K562 (cell line): Measurements from ENCODE around the gene SEC16A. TPM values are rescaled to one million over a fixed set of nuclear protein-coding genes. Genes with fewer than 3 reads are reported as not detected.

Experiments used
- ATAC-seq: fragments of 200-7000 bp; cut with Tn5 transposase; 3 replicates; pipeline ENCODE4 v1.9.1; 2020; ENCODE audit warnings: moderate library complexity
- BruUV-seq: library from RNA; stranded (reverse); fragments of 400-500 nt; replicated peaks from 2 replicates; lab custom pipeline; 2021; lab: Mats Ljungman, UMichigan
- CTCF ChIA-PET: fragments of 300-600 bp; formaldehyde crosslinking; extraction: SDS; loops from one replicate; lab custom pipeline; 2021; ENCODE audit warnings: low intra/inter-chr PET ratio; lab: Yijun Ruan, JAX
- POLR2A ChIA-PET: fragments of 300-600, 350-650 bp; sonication (Branson Sonifier 250); formaldehyde crosslinking; extraction: SDS; loops from one replicate; lab custom pipeline; 2021; ENCODE audit warnings: antibody characterized with exemption, inconsistent platforms; lab: Yijun Ruan, JAX
- DNase-seq, 4 experiments: peaks; one replicate each; pipeline versions ENCODE4 v3.0.0 to v3.0.0-alpha.2; 2011 to 2018; ENCODE audit warnings: low spot score in 3 of 4, mixed read lengths in 3 of 4; ENCODE audit errors: extremely low read depth in 1 of 4
- FAIRE-seq: peaks from 2 replicates; lab custom pipeline; 2011; peaks lifted over from hg19 to GRCh38; lab: Jason Lieb, UNC
- H2AFZ ChIP-seq: 2 replicates; pipeline ENCODE4 v1.6.0; 2011; ENCODE audit warnings: low read depth, low read length, control low read depth, inconsistent platforms
- H3K27ac ChIP-seq: fragments of 200-600 bp; 3 replicates; pipeline ENCODE4 v1.8.0; 2011; ENCODE audit warnings: low read depth, mild to moderate bottlenecking, control low read depth, inconsistent platforms, low read length, moderate library complexity, mixed read lengths; ENCODE audit errors: extremely low read depth
- H3K27me3 ChIP-seq, 2 experiments: fragments of 300-600 bp in 1 of 2; 2 replicates in 1 of 2; 3 replicates in 1 of 2; pipeline versions ENCODE4 v1.6.0 to v1.8.0; 2011; ENCODE audit warnings: inconsistent platforms in 2 of 2, low read length in 2 of 2, mild to moderate bottlenecking in 1 of 2, mixed read lengths in 1 of 2, moderate library complexity in 1 of 2; ENCODE audit not compliant: control insufficient read depth in 2 of 2, insufficient read depth in 2 of 2
- H3K36me3 ChIP-seq: fragments of 300-600 bp; 3 replicates; pipeline ENCODE4 v1.8.0; 2011; ENCODE audit warnings: mild to moderate bottlenecking, low read length, inconsistent platforms; ENCODE audit not compliant: control insufficient read depth, insufficient read depth
- H3K4me1 ChIP-seq, 2 experiments: fragments of 200-600 bp in 1 of 2; replicated peaks in 1 of 2; 2 replicates in 1 of 2; 3 replicates in 1 of 2; pipeline versions ENCODE4 v1.5.1 to v1.8.0; 2011; ENCODE audit warnings: inconsistent platforms in 2 of 2, low read length in 2 of 2, mild to moderate bottlenecking in 1 of 2, mixed read lengths in 1 of 2, moderate library complexity in 1 of 2; ENCODE audit not compliant: control insufficient read depth in 2 of 2, insufficient read depth in 2 of 2
- H3K4me2 ChIP-seq: 2 replicates; pipeline ENCODE4 v1.6.1; 2011; ENCODE audit warnings: low read length, control low read depth, inconsistent platforms, mixed read lengths; ENCODE audit not compliant: insufficient read depth
- H3K4me3 ChIP-seq: fragments of 200-600 bp; sonication (generic), shearing (Covaris generic); 2 replicates; pipeline ENCODE4 v1.5.1; 2016; ENCODE audit warnings: control low read depth, inconsistent platforms
- H3K79me2 ChIP-seq: fragments of 200-600 bp; 3 replicates; pipeline ENCODE4 v1.8.0; 2011; ENCODE audit warnings: low read length, inconsistent platforms; ENCODE audit not compliant: control insufficient read depth, insufficient read depth
- H3K9ac ChIP-seq, 2 experiments: 2 replicates each; pipeline versions ENCODE4 v1.6.0 to v1.6.1; 2011; ENCODE audit warnings: low read depth in 2 of 2, low read length in 2 of 2, control low read depth in 1 of 2, inconsistent platforms in 1 of 2, mild to moderate bottlenecking in 1 of 2, mixed read lengths in 1 of 2; ENCODE audit not compliant: insufficient read depth in 1 of 2
- H3K9me1 ChIP-seq: one replicate; pipeline ENCODE4 v1.6.0; 2011; ENCODE audit warnings: inconsistent platforms, mild to moderate bottlenecking, low read length, moderate library complexity; ENCODE audit not compliant: control insufficient read depth, insufficient read depth
- H3K9me3 ChIP-seq: replicated peaks from 2 replicates; pipeline ENCODE4 v1.5.1; 2011; ENCODE audit warnings: low read depth, low read length, inconsistent platforms; ENCODE audit not compliant: control insufficient read depth, insufficient read depth
- H4K20me1 ChIP-seq: replicated peaks from 2 replicates; pipeline ENCODE4 v1.6.1; 2011; ENCODE audit warnings: low read length, inconsistent platforms, mixed read lengths; ENCODE audit not compliant: control insufficient read depth, insufficient read depth
- JUNB ChIP-seq: fragments of 450-650 bp; formaldehyde crosslinking; conservative IDR thresholded peaks from 2 replicates; pipeline ENCODE4 v1.4.0; 2020; ENCODE audit warnings: mild to moderate bottlenecking
- PCBP1 ChIP-seq: fragments of 200-400 bp; formaldehyde crosslinking; IDR thresholded peaks from 2 replicates; pipeline ENCODE4 v1.6.1; 2018; ENCODE audit warnings: mild to moderate bottlenecking, low read depth, low read length; ENCODE audit not compliant: poor library complexity, severe bottlenecking
- POLR2G ChIP-seq: fragments of 200-400 bp; formaldehyde crosslinking; IDR thresholded peaks from 2 replicates; pipeline ENCODE4 v1.6.1; 2017; ENCODE audit warnings: low read depth, mild to moderate bottlenecking, antibody characterized with exemption, low read length, moderate library complexity
- RBFOX2 ChIP-seq: fragments of 200-400 bp; formaldehyde crosslinking; IDR thresholded peaks from 2 replicates; pipeline ENCODE4 v1.6.1; 2017; ENCODE audit warnings: low read depth, mild to moderate bottlenecking, low read length, moderate library complexity
- RBM22 ChIP-seq: fragments of 200-400 bp; formaldehyde crosslinking; IDR thresholded peaks from 2 replicates; pipeline ENCODE4 v1.6.1; 2018; ENCODE audit warnings: low read length, low read depth; ENCODE audit not compliant: poor library complexity, severe bottlenecking
- ZNF589 ChIP-seq: fragments of 200-800 bp; sonication (Bioruptor generic); IDR thresholded peaks from 2 replicates; pipeline ENCODE4 v1.6.1; 2016; ENCODE audit warnings: low read depth, missing genetic modification characterization, missing compliant biosample characterization
- WGBS: fragments of 100-300 bp; shearing (Covaris generic); methylation state at CpG from one replicate; pipeline ENCODE4 v1.1.6; 2016; ENCODE audit warnings: low coverage, mixed read lengths; ENCODE audit not compliant: insufficient coverage; ENCODE audit errors: missing lambda C conversion rate; 5-methylcytosine and 5-hydroxymethylcytosine counted together
- in situ Hi-C: fragments of 300-500 bp; cut with MboI; formaldehyde crosslinking; loops from 4 replicates; pipeline ENCODE4 v1.15.0; 2018; ENCODE audit warnings: inconsistent platforms, mixed read lengths
- intact Hi-C: fragments of 100-400 bp; cut with micrococcal nuclease; formaldehyde crosslinking; loops from 2 replicates; pipeline ENCODE4 v1.14.2; 2022
- polyA plus RNA-seq, 8 experiments: library from polyadenylated mRNA; depleted of rRNA in 4 of 8; stranded (reverse) in 5 of 8; unstranded in 3 of 8; fragments of >200 nt; fragmentation: Nextera tagmentation in 2 of 8; fragmentation: Illumina TruSeq in 1 of 8; extraction: Ambion mirVana in 2 of 8; extraction: Trizol in 1 of 8; gene quantifications; 2 replicates each; pipeline versions ENCODE4 v1.2.1 to v1.2.3, GENCODE V29; 2011 to 2014; ENCODE audit warnings: inconsistent platforms in 1 of 8, missing spikeins in 1 of 8
- total RNA-seq, 7 experiments: library from RNA; depleted of rRNA in 6 of 7; stranded (reverse); fragments of >200 nt in 6 of 7; fragmentation: Illumina TruSeq in 2 of 7; extraction: Trizol in 2 of 7; gene quantifications; 2 replicates each; pipeline versions ENCODE4 v1.2.1 to v1.2.3, GENCODE V29; 2011 to 2021; ENCODE audit warnings: low replicate concordance in 1 of 7
- TF ChIP-seq, protein P1 (sequence below): sonication (generic); formaldehyde crosslinking; IDR thresholded peaks from 2 replicates; pipeline ENCODE4 v1.8.0; 2022; ENCODE audit warnings: missing genetic modification reagents, mild to moderate bottlenecking, borderline replicate concordance
- TF ChIP-seq, protein P2 (sequence below): sonication (generic); formaldehyde crosslinking; IDR thresholded peaks from 2 replicates; pipeline ENCODE4 v1.8.0; 2022; ENCODE audit warnings: missing genetic modification reagents, mild to moderate bottlenecking, moderate library complexity, borderline replicate concordance

SEC16A gene
- total and polyA plus RNA-seq, 9 of the 15 experiments (the other 6 are each of a cell fraction or from before 2014, with no cell fraction given) = 8.3 to 62.8 (median 14.0) TPM

GRCh38 chr9:136472640-136473353, 10.0 kb downstream of the SEC16A start:
- in situ Hi-C loops = no loop called here
- no peak overlapping the region; a peak in 1 of 4 replicates for H3K9ac ChIP-seq
- 98% methylated on average over 26 of the region's 28 CpGs for WGBS
- ATAC-seq (no peak), DNase-seq (no peak), FAIRE-seq (no peak)
- peaks cover 0 to 23% of the 10 kb centered on the region in 2 experiments; a peak in 3 of 5 replicates for H3K4me1 ChIP-seq
- intact Hi-C loops = no loop called here
- no peak overlapping the region for H3K4me2 ChIP-seq
- peaks cover 100% of the 10 kb centered on the region for H3K36me3 ChIP-seq
- H3K4me3 ChIP-seq = no peak overlapping the region
- H3K27me3 ChIP-seq = no peaks in the 10 kb centered on the region
- H3K79me2 ChIP-seq = peaks cover 60% of the 10 kb centered on the region
- CTCF ChIA-PET = no interaction called here
- no peaks in the 10 kb centered on the region for H3K9me3 ChIP-seq
- POLR2A ChIA-PET = interaction anchor here (0.6 to 3.2 kb wide), 9 partner anchors 7 to 173 kb away, joined by 3 to 17 read pairs (median 5); no protein-coding TSS in a partner anchor
- peaks cover 45% of the 10 kb centered on the region for H4K20me1 ChIP-seq
- no peak overlapping the region for H2AFZ ChIP-seq
- BruUV-seq = no TSS peak
- H3K9me1 ChIP-seq = peaks cover 5% of the 10 kb centered on the region
- no peak overlapping the region for H3K27ac ChIP-seq
- TF ChIP-seq PCBP1 (no peak), RBFOX2 (peak; percentile 28; the same call in 1 of the 2 replicates), JUNB (CRISPR knock-in tag) (no peak), ZNF589 (CRISPR knock-in tag) (no peak), RBM22 (peak; percentile 14), POLR2G (peak; percentile 64)
- TF ChIP-seq, protein P1, sequence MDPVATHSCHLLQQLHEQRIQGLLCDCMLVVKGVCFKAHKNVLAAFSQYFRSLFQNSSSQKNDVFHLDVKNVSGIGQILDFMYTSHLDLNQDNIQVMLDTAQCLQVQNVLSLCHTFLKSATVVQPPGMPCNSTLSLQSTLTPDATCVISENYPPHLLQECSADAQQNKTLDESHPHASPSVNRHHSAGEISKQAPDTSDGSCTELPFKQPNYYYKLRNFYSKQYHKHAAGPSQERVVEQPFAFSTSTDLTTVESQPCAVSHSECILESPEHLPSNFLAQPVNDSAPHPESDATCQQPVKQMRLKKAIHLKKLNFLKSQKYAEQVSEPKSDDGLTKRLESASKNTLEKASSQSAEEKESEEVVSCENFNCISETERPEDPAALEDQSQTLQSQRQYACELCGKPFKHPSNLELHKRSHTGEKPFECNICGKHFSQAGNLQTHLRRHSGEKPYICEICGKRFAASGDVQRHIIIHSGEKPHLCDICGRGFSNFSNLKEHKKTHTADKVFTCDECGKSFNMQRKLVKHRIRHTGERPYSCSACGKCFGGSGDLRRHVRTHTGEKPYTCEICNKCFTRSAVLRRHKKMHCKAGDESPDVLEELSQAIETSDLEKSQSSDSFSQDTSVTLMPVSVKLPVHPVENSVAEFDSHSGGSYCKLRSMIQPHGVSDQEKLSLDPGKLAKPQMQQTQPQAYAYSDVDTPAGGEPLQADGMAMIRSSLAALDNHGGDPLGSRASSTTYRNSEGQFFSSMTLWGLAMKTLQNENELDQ (CRISPR knock-in tag) = no peak
- TF ChIP-seq, protein P2, sequence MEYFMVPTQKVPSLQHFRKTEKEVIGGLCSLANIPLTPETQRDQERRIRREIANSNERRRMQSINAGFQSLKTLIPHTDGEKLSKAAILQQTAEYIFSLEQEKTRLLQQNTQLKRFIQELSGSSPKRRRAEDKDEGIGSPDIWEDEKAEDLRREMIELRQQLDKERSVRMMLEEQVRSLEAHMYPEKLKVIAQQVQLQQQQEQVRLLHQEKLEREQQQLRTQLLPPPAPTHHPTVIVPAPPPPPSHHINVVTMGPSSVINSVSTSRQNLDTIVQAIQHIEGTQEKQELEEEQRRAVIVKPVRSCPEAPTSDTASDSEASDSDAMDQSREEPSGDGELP (CRISPR knock-in tag) = no peak
